ENCODE measurements around the gene TP53BP1. TPM values are rescaled to one million over a fixed set of nuclear protein-coding genes. Genes with fewer than 3 reads are reported as not detected.

TP53BP1 gene
- total RNA-seq, 1 donor from 2014 or later: 46.6 TPM

GRCh38 chr15:43498990-43499389, 6.0 kb upstream of the TP53BP1 start:
- H3K9me3 Mint-ChIP-seq: no peaks in the 10 kb centered on the region
- no peak for DNase-seq (ENCODE audit: low spot score)
- intact Hi-C loops (cut with micrococcal nuclease): no loop called here
- peaks cover 3% of the 10 kb centered on the region for H3K36me3 Mint-ChIP-seq (ENCODE audit: low read depth)
- no peak overlapping the region for H3K4me3 Mint-ChIP-seq (ENCODE audit: low read depth)
- no peak overlapping the region for H3K27ac Mint-ChIP-seq
- H3K4me1 Mint-ChIP-seq (ENCODE audit: low read depth): peaks cover 10% of the 10 kb centered on the region
- no peaks in the 10 kb centered on the region for H3K27me3 Mint-ChIP-seq (ENCODE audit: low read depth)

- DNase-seq (ENCODE audit: low spot score): no peak
- no peaks in the 10 kb centered on the region for H3K27me3 Mint-ChIP-seq (ENCODE audit: low read depth)
- H3K4me1 Mint-ChIP-seq (ENCODE audit: low read depth): peaks cover 25% of the 10 kb centered on the region
- H3K27ac Mint-ChIP-seq: no peak overlapping the region
- intact Hi-C loops (cut with micrococcal nuclease): loop anchor here (1.0 kb wide), 1 partner anchor 16 kb away; no protein-coding TSS in a partner anchor
- H3K36me3 Mint-ChIP-seq (ENCODE audit: low read depth): peaks cover 32% of the 10 kb centered on the region
- H3K4me3 Mint-ChIP-seq (ENCODE audit: low read depth): peak overlapping the region; percentile 96
- H3K9me3 Mint-ChIP-seq: no peaks in the 10 kb centered on the region
Measured at GRCh38 chr15:43493703-43494472, 932 bp upstream of the TP53BP1 start.

- Mint-ChIP-seq H3K4me1 (ENCODE audit: low read depth) (peaks cover 25% of the 10 kb centered on the region), H3K27me3 (ENCODE audit: low read depth) (no peaks in the 10 kb centered on the region), H3K36me3 (ENCODE audit: low read depth) (peaks cover 39% of the 10 kb centered on the region), H3K9me3 (no peaks in the 10 kb centered on the region), H3K27ac (peak overlapping the region; percentile 95), H3K4me3 (ENCODE audit: low read depth) (peak overlapping the region; percentile 96)
- DNase-seq (ENCODE audit: low spot score): no peak
- intact Hi-C loops (cut with micrococcal nuclease): no loop called here
Measured at GRCh38 chr15:43492266-43492665, 690 bp downstream of the TP53BP1 start.

GRCh38 chr15:43489191-43489590, 3.8 kb downstream of the TP53BP1 start:
- Mint-ChIP-seq H3K9me3 (no peaks in the 10 kb centered on the region), H3K27ac (peak overlapping the region; percentile 6), H3K4me3 (ENCODE audit: low read depth) (no peak overlapping the region), H3K27me3 (ENCODE audit: low read depth) (no peaks in the 10 kb centered on the region), H3K4me1 (ENCODE audit: low read depth) (peaks cover 27% of the 10 kb centered on the region), H3K36me3 (ENCODE audit: low read depth) (peaks cover 43% of the 10 kb centered on the region)
- intact Hi-C loops (cut with micrococcal nuclease): no loop called here
- DNase-seq (ENCODE audit: low spot score): no peak

GRCh38 chr15:43488790-43489189, 4.2 kb downstream of the TP53BP1 start:
- H3K27ac Mint-ChIP-seq: peak overlapping the region; percentile 6
- peaks cover 45% of the 10 kb centered on the region for H3K36me3 Mint-ChIP-seq (ENCODE audit: low read depth)
- intact Hi-C loops (cut with micrococcal nuclease): no loop called here
- no peaks in the 10 kb centered on the region for H3K9me3 Mint-ChIP-seq
- H3K4me3 Mint-ChIP-seq (ENCODE audit: low read depth): no peak overlapping the region
- DNase-seq (ENCODE audit: low spot score): no peak
- no peaks in the 10 kb centered on the region for H3K27me3 Mint-ChIP-seq (ENCODE audit: low read depth)
- H3K4me1 Mint-ChIP-seq (ENCODE audit: low read depth): peaks cover 25% of the 10 kb centered on the region

GRCh38 chr15:43487271-43487895, 5.6 kb downstream of the TP53BP1 start:
- intact Hi-C loops (cut with micrococcal nuclease): no loop called here
- no peak overlapping the region for H3K27ac Mint-ChIP-seq
- H3K4me3 Mint-ChIP-seq (ENCODE audit: low read depth): no peak overlapping the region
- H3K27me3 Mint-ChIP-seq (ENCODE audit: low read depth): no peaks in the 10 kb centered on the region
- no peaks in the 10 kb centered on the region for H3K9me3 Mint-ChIP-seq
- peaks cover 20% of the 10 kb centered on the region for H3K4me1 Mint-ChIP-seq (ENCODE audit: low read depth)
- DNase-seq (ENCODE audit: low spot score): no peak
- peaks cover 47% of the 10 kb centered on the region for H3K36me3 Mint-ChIP-seq (ENCODE audit: low read depth)

- Mint-ChIP-seq H3K27me3 (ENCODE audit: low read depth) (no peaks in the 10 kb centered on the region), H3K36me3 (ENCODE audit: low read depth) (peaks cover 30% of the 10 kb centered on the region), H3K9me3 (no peaks in the 10 kb centered on the region), H3K27ac (no peak overlapping the region), H3K4me3 (ENCODE audit: low read depth) (no peak overlapping the region), H3K4me1 (ENCODE audit: low read depth) (peaks cover 11% of the 10 kb centered on the region)
- intact Hi-C loops (cut with micrococcal nuclease): no loop called here
- no peak for DNase-seq (ENCODE audit: low spot score)
Measured at GRCh38 chr15:43484455-43484854, 8.5 kb downstream of the TP53BP1 start.

- no peak for DNase-seq (ENCODE audit: low spot score)
- Mint-ChIP-seq H3K27ac (no peak overlapping the region), H3K36me3 (ENCODE audit: low read depth) (peaks cover 31% of the 10 kb centered on the region), H3K4me3 (ENCODE audit: low read depth) (no peak overlapping the region), H3K4me1 (ENCODE audit: low read depth) (peaks cover 4% of the 10 kb centered on the region), H3K27me3 (ENCODE audit: low read depth) (no peaks in the 10 kb centered on the region), H3K9me3 (no peaks in the 10 kb centered on the region)
- intact Hi-C loops (cut with micrococcal nuclease): no loop called here
Measured at GRCh38 chr15:43483297-43484128, 9.4 kb downstream of the TP53BP1 start.

GRCh38 chr15:43473885-43474284, 19.1 kb downstream of the TP53BP1 start:
- peaks cover 68% of the 10 kb centered on the region for H3K36me3 Mint-ChIP-seq (ENCODE audit: low read depth)
- no peak overlapping the region for H3K27ac Mint-ChIP-seq
- DNase-seq (ENCODE audit: low spot score): no peak
- no peak overlapping the region for H3K4me3 Mint-ChIP-seq (ENCODE audit: low read depth)
- intact Hi-C loops (cut with micrococcal nuclease): no loop called here
- H3K9me3 Mint-ChIP-seq: no peaks in the 10 kb centered on the region
- no peaks in the 10 kb centered on the region for H3K27me3 Mint-ChIP-seq (ENCODE audit: low read depth)
- peaks cover 12% of the 10 kb centered on the region for H3K4me1 Mint-ChIP-seq (ENCODE audit: low read depth)

- Mint-ChIP-seq H3K27ac (no peak overlapping the region), H3K4me3 (ENCODE audit: low read depth) (no peak overlapping the region), H3K36me3 (ENCODE audit: low read depth) (peaks cover 60% of the 10 kb centered on the region), H3K27me3 (ENCODE audit: low read depth) (no peaks in the 10 kb centered on the region), H3K4me1 (ENCODE audit: low read depth) (peaks cover 12% of the 10 kb centered on the region), H3K9me3 (no peaks in the 10 kb centered on the region)
- DNase-seq (ENCODE audit: low spot score): no peak
- intact Hi-C loops (cut with micrococcal nuclease): no loop called here
Measured at GRCh38 chr15:43471975-43472374, 21.0 kb downstream of the TP53BP1 start.

- no peak for DNase-seq (ENCODE audit: low spot score)
- Mint-ChIP-seq H3K4me1 (ENCODE audit: low read depth) (peaks cover 16% of the 10 kb centered on the region), H3K27me3 (ENCODE audit: low read depth) (no peaks in the 10 kb centered on the region), H3K36me3 (ENCODE audit: low read depth) (peaks cover 58% of the 10 kb centered on the region), H3K9me3 (no peaks in the 10 kb centered on the region), H3K4me3 (ENCODE audit: low read depth) (no peak overlapping the region), H3K27ac (peak overlapping the region; percentile 44)
- intact Hi-C loops (cut with micrococcal nuclease): no loop called here
Measured at GRCh38 chr15:43469867-43470266, 23.1 kb downstream of the TP53BP1 start.

GRCh38 chr15:43465100-43465499, 27.9 kb downstream of the TP53BP1 start:
- Mint-ChIP-seq H3K4me3 (ENCODE audit: low read depth) (no peak overlapping the region), H3K36me3 (ENCODE audit: low read depth) (peaks cover 35% of the 10 kb centered on the region), H3K27me3 (ENCODE audit: low read depth) (no peaks in the 10 kb centered on the region)

GRCh38 chr15:43463998-43464397, 29.0 kb downstream of the TP53BP1 start:
- no peak for DNase-seq (ENCODE audit: low spot score)
- intact Hi-C loops (cut with micrococcal nuclease): no loop called here
- Mint-ChIP-seq H3K36me3 (ENCODE audit: low read depth) (peaks cover 31% of the 10 kb centered on the region), H3K4me3 (ENCODE audit: low read depth) (no peak overlapping the region), H3K27ac (no peak overlapping the region), H3K27me3 (ENCODE audit: low read depth) (no peaks in the 10 kb centered on the region), H3K4me1 (ENCODE audit: low read depth) (peaks cover 3% of the 10 kb centered on the region), H3K9me3 (no peaks in the 10 kb centered on the region)

More at GRCh38 chr15:43465100-43465499, 27.9 kb downstream of the TP53BP1 start:
- DNase-seq (ENCODE audit: low spot score): no peak
- H3K4me1 Mint-ChIP-seq (ENCODE audit: low read depth): peaks cover 9% of the 10 kb centered on the region
- H3K27ac Mint-ChIP-seq: no peak overlapping the region
- no peaks in the 10 kb centered on the region for H3K9me3 Mint-ChIP-seq
- intact Hi-C loops (cut with micrococcal nuclease): no loop called here
